H1 (cell line): ENCODE data around the gene CCDC124. TPM values are rescaled to one million over a fixed set of nuclear protein-coding genes. Genes with fewer than 3 reads are reported as not detected.

ENCODE experiments used
- CTCF ChIA-PET: fragments of 300-600 bp; sonication (Branson Sonifier 250); formaldehyde crosslinking; loops from one replicate; lab custom pipeline; 2021; ENCODE audit not compliant: partially characterized antibody; lab: Charles Lee
- POLR2A ChIA-PET: fragments of 300-600 bp; sonication (Branson Sonifier 250); formaldehyde crosslinking; loops from one replicate; lab custom pipeline; 2021; ENCODE audit warnings: inconsistent platforms; ENCODE audit not compliant: partially characterized antibody; lab: Charles Lee
- DNase-seq, 2 experiments: peaks; one replicate each; pipeline versions ENCODE4 v3.0.0 to v3.0.0-alpha.2; 2010 to 2022; ENCODE audit warnings: low spot score in 2 of 2, low read depth in 1 of 2, mixed read lengths in 1 of 2
- FAIRE-seq: peaks from 2 replicates; lab custom pipeline; 2011; peaks lifted over from hg19 to GRCh38; lab: Jason Lieb, UNC
- H2AFZ ChIP-seq: 2 replicates; pipeline ENCODE4 v1.8.1; 2012; ENCODE audit warnings: low read length, inconsistent platforms
- H2AK5ac ChIP-seq: 2 replicates; pipeline ENCODE4 v1.6.1; 2013; ENCODE audit warnings: low read depth, low read length
- H2BK120ac ChIP-seq: replicated peaks from 2 replicates; pipeline ENCODE3; 2013; ENCODE audit warnings: low read depth, low read length, inconsistent platforms
- H2BK12ac ChIP-seq: 2 replicates; pipeline ENCODE4 v1.6.1; 2013; ENCODE audit warnings: low read depth, low read length
- H2BK15ac ChIP-seq: 2 replicates; pipeline ENCODE4 v1.6.1; 2013; ENCODE audit warnings: low read length
- H2BK20ac ChIP-seq: 2 replicates; pipeline ENCODE4 v1.6.1; 2013; ENCODE audit warnings: low read length
- H2BK5ac ChIP-seq: 2 replicates; pipeline ENCODE4 v1.6.1; 2013; ENCODE audit warnings: low read depth, low read length
- H3K14ac ChIP-seq: 2 replicates; pipeline ENCODE4 v1.6.1; 2013; ENCODE audit warnings: inconsistent platforms; ENCODE audit not compliant: insufficient read length
- H3K18ac ChIP-seq: 2 replicates; pipeline ENCODE4 v1.6.1; 2013; ENCODE audit warnings: low read length; ENCODE audit errors: extremely low read depth
- H3K23ac ChIP-seq: 2 replicates; pipeline ENCODE4 v1.6.1; 2013; ENCODE audit warnings: inconsistent platforms; ENCODE audit not compliant: insufficient read length
- H3K23me2 ChIP-seq: 2 replicates; pipeline ENCODE4 v1.6.1; 2013; ENCODE audit warnings: low read depth, low read length
- H3K27ac ChIP-seq: 2 replicates; pipeline ENCODE4 v1.6.1; 2011; ENCODE audit warnings: low read depth, low read length, inconsistent platforms
- H3K27me3 ChIP-seq, 4 experiments: replicated peaks in 1 of 4; 1 replicate in 1 of 4; 2 replicates in 3 of 4; pipeline versions ENCODE4 v1.6.1 to v1.8.1; 2011 to 2013; ENCODE audit warnings: low read length in 3 of 4, mild to moderate bottlenecking in 3 of 4, inconsistent platforms in 2 of 4, mixed read lengths in 2 of 4, moderate library complexity in 1 of 4; ENCODE audit not compliant: control insufficient read depth in 3 of 4, insufficient read depth in 3 of 4; ENCODE audit errors: extremely low read depth in 1 of 4
- H3K36me3 ChIP-seq, 4 experiments: 2 replicates each; pipeline versions ENCODE4 v1.6.1 to v1.8.1; 2011 to 2013; ENCODE audit warnings: mild to moderate bottlenecking in 4 of 4, low read length in 3 of 4, moderate library complexity in 2 of 4, control low read depth in 1 of 4, inconsistent platforms in 1 of 4; ENCODE audit not compliant: insufficient read depth in 4 of 4, control insufficient read depth in 2 of 4
- H3K4ac ChIP-seq: replicated peaks from 2 replicates; pipeline ENCODE3; 2013; ENCODE audit warnings: low read length, low read depth, mixed read lengths, inconsistent platforms; ENCODE audit not compliant: insufficient read length
- H3K4me1 ChIP-seq, 4 experiments: replicated peaks in 1 of 4; 1 replicate in 1 of 4; 2 replicates in 3 of 4; pipeline versions ENCODE4 v1.6.1 to v1.8.1; 2011 to 2013; ENCODE audit warnings: low read length in 3 of 4, inconsistent platforms in 2 of 4, mixed read lengths in 1 of 4; ENCODE audit not compliant: insufficient read depth in 4 of 4, control insufficient read depth in 3 of 4
- H3K4me2 ChIP-seq, 2 experiments: 2 replicates each; pipeline versions ENCODE4 v1.6.1 to v1.8.1; 2011 to 2013; ENCODE audit warnings: low read depth in 2 of 2, low read length in 2 of 2, control low read depth in 1 of 2, inconsistent platforms in 1 of 2, mild to moderate bottlenecking in 1 of 2; ENCODE audit not compliant: insufficient read depth in 1 of 2
- H3K4me3 ChIP-seq, 4 experiments: fragments of 200-600, 300-600 bp in 1 of 4; sonication (generic), shearing (Covaris generic), sonication (Bioruptor Twin) in 1 of 4; 2 replicates each; pipeline versions ENCODE4 v1.5.1 to v1.8.1; 2011 to 2016; ENCODE audit warnings: low read length in 4 of 4, low read depth in 3 of 4, control low read depth in 2 of 4, inconsistent platforms in 2 of 4, mild to moderate bottlenecking in 2 of 4, mixed read lengths in 1 of 4, moderate library complexity in 1 of 4; ENCODE audit not compliant: insufficient read depth in 2 of 4; ENCODE audit errors: extremely low read depth in 1 of 4
- H3K56ac ChIP-seq: replicated peaks from 2 replicates; pipeline ENCODE3; 2013; ENCODE audit warnings: low read depth, mild to moderate bottlenecking, mixed read lengths, low read length, inconsistent platforms; ENCODE audit not compliant: insufficient read length
- H3K79me1 ChIP-seq: 2 replicates; pipeline ENCODE4 v1.6.1; 2013; ENCODE audit warnings: low read depth, low read length, control low read depth
- H3K79me2 ChIP-seq, 2 experiments: 2 replicates each; pipeline versions ENCODE4 v1.6.1 to v1.8.1; 2012 to 2013; ENCODE audit warnings: low read length in 2 of 2, mild to moderate bottlenecking in 2 of 2, inconsistent platforms in 1 of 2; ENCODE audit not compliant: insufficient read depth in 2 of 2, control insufficient read depth in 1 of 2
- H3K9ac ChIP-seq, 4 experiments: replicated peaks in 1 of 4; 1 replicate in 1 of 4; 2 replicates in 3 of 4; pipeline versions ENCODE4 v1.6.1 to v1.8.1; 2011 to 2013; ENCODE audit warnings: low read depth in 3 of 4, low read length in 3 of 4, control low read depth in 2 of 4, mild to moderate bottlenecking in 2 of 4, moderate library complexity in 2 of 4, inconsistent platforms in 1 of 4; ENCODE audit errors: extremely low read depth in 1 of 4
- H3K9me3 ChIP-seq, 2 experiments: 2 replicates each; pipeline versions ENCODE4 v1.6.1 to v1.8.1; 2012 to 2013; ENCODE audit warnings: mild to moderate bottlenecking in 2 of 2, moderate library complexity in 2 of 2, control low read depth in 1 of 2, inconsistent platforms in 1 of 2, low read depth in 1 of 2, low read length in 1 of 2, mixed read lengths in 1 of 2; ENCODE audit not compliant: insufficient read depth in 2 of 2
- H4K20me1 ChIP-seq, 2 experiments: replicated peaks in 1 of 2; 2 replicates each; pipeline versions ENCODE3 to v1.8.1; 2011 to 2013; ENCODE audit warnings: inconsistent platforms in 2 of 2, low read length in 2 of 2, mild to moderate bottlenecking in 1 of 2; ENCODE audit not compliant: insufficient read depth in 2 of 2, control insufficient read depth in 1 of 2
- H4K5ac ChIP-seq: 2 replicates; pipeline ENCODE4 v1.6.1; 2013; ENCODE audit warnings: low read length, low read depth, mixed read lengths, inconsistent platforms; ENCODE audit not compliant: insufficient read length
- H4K8ac ChIP-seq: 2 replicates; pipeline ENCODE4 v1.8.0; 2013; ENCODE audit warnings: mild to moderate bottlenecking, moderate library complexity, low read length, inconsistent platforms; ENCODE audit not compliant: insufficient read depth; ENCODE audit errors: extremely low read depth
- H4K91ac ChIP-seq: replicated peaks from 2 replicates; pipeline ENCODE3; 2013; ENCODE audit warnings: low read length, mixed read lengths, inconsistent platforms; ENCODE audit not compliant: insufficient read length
- CHD2 ChIP-seq: IDR thresholded peaks from 2 replicates; pipeline ENCODE4 v1.6.1; 2012; ENCODE audit warnings: low read length, improper control_type of control experiment
- CTBP2 ChIP-seq: IDR thresholded peaks from 2 replicates; pipeline ENCODE4 v1.7.0; 2011; ENCODE audit warnings: borderline replicate concordance, mild to moderate bottlenecking, moderate library complexity, mixed read lengths, low read length; ENCODE audit not compliant: insufficient read depth, insufficient read length
- RNF2 ChIP-seq: fragments of 200-900, 300-1000 bp; sonication (generic); IDR thresholded peaks from 2 replicates; pipeline ENCODE4 v1.7.1; 2016; ENCODE audit warnings: borderline replicate concordance, low read depth, mild to moderate bottlenecking, antibody characterized with exemption, low read length; ENCODE audit not compliant: poor library complexity, severe bottlenecking; ENCODE audit errors: missing control alignments
- SIX5 ChIP-seq: IDR thresholded peaks from 2 replicates; pipeline ENCODE4 v1.6.1; 2011; ENCODE audit warnings: mild to moderate bottlenecking, low read depth, low read length
- SRF ChIP-seq: IDR thresholded peaks from 2 replicates; pipeline ENCODE4 v1.6.1; 2011; ENCODE audit warnings: mild to moderate bottlenecking, low read depth, low read length, moderate library complexity
- YY1 ChIP-seq: IDR thresholded peaks from 2 replicates; pipeline ENCODE4 v1.6.1; 2011; ENCODE audit warnings: low read depth, mild to moderate bottlenecking, low read length
- WGBS, 2 experiments: shearing (Covaris generic) in 1 of 2; methylation state at CpG; one replicate each; pipeline versions ENCODE4 v1.1.6 to v1.1.7; 2013 to 2015; ENCODE audit warnings: low lambda C conversion rate in 2 of 2, mixed read lengths in 2 of 2, inconsistent platforms in 1 of 2, low coverage in 1 of 2, missing lambda C conversion rate in 1 of 2; ENCODE audit not compliant: insufficient replicate concordance in 2 of 2, insufficient coverage in 1 of 2, insufficient read length in 1 of 2; ENCODE audit errors: extremely low coverage in 1 of 2, missing lambda C conversion rate in 1 of 2; 5-methylcytosine and 5-hydroxymethylcytosine counted together
- polyA plus RNA-seq, 7 experiments: library from polyadenylated mRNA; depleted of rRNA in 3 of 7; stranded (reverse) in 5 of 7; unstranded in 2 of 7; fragments of >200 nt in 5 of 7; fragments of 200-250 nt in 2 of 7; gene quantifications; 1 replicate in 5 of 7; 2 replicates in 1 of 7; 4 replicates in 1 of 7; pipeline versions ENCODE4 v1.2.1 to v1.2.3, GENCODE V29; 2011 to 2013; ENCODE audit warnings: missing spikeins in 2 of 7, mixed read lengths in 2 of 7
- total RNA-seq: library from RNA; stranded (reverse); fragmentation: NEBNext Ultra II Directional; extraction: Animal tissue kit (Norgen Biotek cat#: 25700); gene quantifications from 2 replicates; pipeline ENCODE4 v1.2.1, GENCODE V29; 2021

CCDC124 gene
- total and polyA plus RNA-seq, 2 of the 8 experiments (the other 6 are each of a cell fraction or from before 2014, with no cell fraction given), result 95.2 to 103 TPM

DNA sequence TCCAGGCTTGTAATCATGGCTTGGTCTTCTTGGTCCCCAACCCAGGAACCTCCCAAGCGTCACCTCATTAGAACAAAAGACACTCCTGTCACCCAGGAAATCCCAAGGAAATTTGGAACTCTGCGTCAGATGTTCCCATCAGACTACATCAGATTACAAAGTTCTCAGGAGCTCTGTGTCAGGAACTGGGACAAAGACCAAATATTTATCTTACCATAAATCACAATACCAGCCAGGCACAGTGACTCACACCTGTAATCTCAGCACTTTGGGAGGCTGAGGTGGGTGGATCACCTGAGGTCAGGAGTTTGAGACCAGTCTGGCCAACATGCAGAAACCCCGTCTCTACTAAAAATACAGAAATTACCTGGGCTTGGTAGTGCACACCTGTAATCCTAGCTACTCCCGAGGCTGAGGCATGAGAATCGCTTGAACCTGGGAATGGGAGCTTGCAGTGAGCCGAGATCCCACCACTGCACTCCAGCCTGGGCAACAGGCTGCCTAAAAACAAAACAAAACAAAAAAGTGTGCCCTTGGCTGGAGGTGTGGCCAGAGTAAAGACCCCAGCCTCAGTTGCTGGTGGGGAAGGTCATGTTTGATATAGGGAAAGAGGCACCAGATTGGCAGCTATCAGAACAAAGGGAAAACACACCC, 16.7 kb upstream of the CCDC124 start:
- no peak overlapping the region for H2BK120ac ChIP-seq
- no peak overlapping the region for H3K4me3 ChIP-seq
- H2BK15ac ChIP-seq, result no peak overlapping the region
- no peaks in the 10 kb centered on the region for H3K36me3 ChIP-seq
- no peaks in the 10 kb centered on the region for H3K23me2 ChIP-seq
- H3K4me1 ChIP-seq, result no peaks in the 10 kb centered on the region
- no peaks in the 10 kb centered on the region for H4K20me1 ChIP-seq
- H2BK5ac ChIP-seq, result no peak overlapping the region
- H3K79me2 ChIP-seq, result no peaks in the 10 kb centered on the region
- 89% methylated on average over 6 of the region's 6 CpGs; no CpG with 5 or more reads in 1 of the 2 experiments for WGBS, 2 experiments
- TF ChIP-seq SRF (no peak), SIX5 (no peak), YY1 (no peak), CHD2 (no peak), RNF2 (no peak), CTBP2 (no peak)
- no peak overlapping the region for H2BK20ac ChIP-seq
- no peak overlapping the region for H3K27ac ChIP-seq
- ChIA-PET CTCF (interaction anchor here (0.6 to 1.1 kb wide), 4 partner anchors 16 to 1657 kb away, joined by 3 to 5 read pairs (median 4); partner anchors contain the start of gene CCDC124), POLR2A (interaction anchor here (2.5 kb wide), 1 partner anchor 51 kb away, joined by 10 read pairs; no protein-coding TSS in a partner anchor)
- H3K56ac ChIP-seq, result no peak overlapping the region
- FAIRE-seq (no peak), DNase-seq (no peak)
- no peak overlapping the region for H2AK5ac ChIP-seq
- H3K27me3 ChIP-seq, result no peaks in the 10 kb centered on the region
- no peak overlapping the region for H3K14ac ChIP-seq
- no peak overlapping the region for H3K4ac ChIP-seq
- no peaks in the 10 kb centered on the region for H3K79me1 ChIP-seq
- H3K4me2 ChIP-seq, result no peak overlapping the region
- H2AFZ ChIP-seq, result no peak overlapping the region
- H2BK12ac ChIP-seq, result no peak overlapping the region
- no peak overlapping the region for H3K23ac ChIP-seq
- H4K91ac ChIP-seq, result no peak overlapping the region
- H4K8ac ChIP-seq, result no peak overlapping the region
- H3K9me3 ChIP-seq, result peaks cover 7 to 18% of the 10 kb centered on the region in 2 experiments
- H4K5ac ChIP-seq, result no peak overlapping the region
- no peak overlapping the region for H3K18ac ChIP-seq
- H3K9ac ChIP-seq, result no peak overlapping the region
